Common myeloid progenitor, CD34-positive (primary cell): Measurements from ENCODE around the gene FBXO46.

Source experiments
- CTCF ChIA-PET: fragments of 350-600 bp; sonication (Branson Sonifier 250); formaldehyde crosslinking; loops from one replicate; lab custom pipeline; 2021; ENCODE audit warnings: antibody characterized with exemption; lab: Charles Lee
- POLR2A ChIA-PET: fragments of 350-600 bp; sonication (Branson Sonifier 250); formaldehyde crosslinking; loops from one replicate; lab custom pipeline; 2021; ENCODE audit warnings: antibody characterized with exemption; lab: Charles Lee
- DNase-seq, 3 donors: peaks; one replicate each; pipeline versions ENCODE4 v3.0.0 to v3.0.0-alpha.2; 2013
- H3K27ac ChIP-seq, 2 experiments: 1 replicate in 1 of 2; 2 replicates in 1 of 2; pipeline ENCODE4 v1.7.0; 2013; ENCODE audit warnings: inconsistent platforms in 2 of 2, low read length in 2 of 2, mild to moderate bottlenecking in 2 of 2, low read depth in 1 of 2, moderate library complexity in 1 of 2; ENCODE audit not compliant: severe bottlenecking in 2 of 2, insufficient read depth in 1 of 2, poor library complexity in 1 of 2
- H3K27me3 ChIP-seq, 5 experiments: replicated peaks in 2 of 5; 1 replicate in 3 of 5; 2 replicates in 2 of 5; pipeline versions ENCODE4 v1.6.1 to v1.7.0; 2013; ENCODE audit warnings: low read length in 4 of 5, mild to moderate bottlenecking in 2 of 5, moderate library complexity in 2 of 5, inconsistent platforms in 1 of 5; ENCODE audit not compliant: insufficient read depth in 5 of 5, control insufficient read depth in 4 of 5
- H3K36me3 ChIP-seq, 4 experiments: 1 replicate in 2 of 4; 2 replicates in 2 of 4; pipeline versions ENCODE4 v1.6.1 to v1.7.0; 2013; ENCODE audit warnings: low read length in 3 of 4, control low read depth in 1 of 4, mild to moderate bottlenecking in 1 of 4; ENCODE audit not compliant: control insufficient read depth in 4 of 4, insufficient read depth in 4 of 4
- H3K4me1 ChIP-seq, 4 experiments: 1 replicate in 3 of 4; 2 replicates in 1 of 4; pipeline versions ENCODE4 v1.6.1 to v1.7.1; 2013; ENCODE audit warnings: low read length in 3 of 4, mild to moderate bottlenecking in 3 of 4, control low read depth in 1 of 4, inconsistent platforms in 1 of 4, moderate library complexity in 1 of 4; ENCODE audit not compliant: control insufficient read depth in 4 of 4, insufficient read depth in 4 of 4; ENCODE audit errors: control extremely low read depth in 1 of 4
- H3K4me3 ChIP-seq, 7 experiments: 1 replicate in 4 of 7; 2 replicates in 3 of 7; pipeline versions ENCODE4 v1.5.1 to v1.7.0; 2013; ENCODE audit warnings: mild to moderate bottlenecking in 7 of 7, low read length in 6 of 7, moderate library complexity in 6 of 7, inconsistent platforms in 2 of 7, low read depth in 2 of 7, control low read depth in 1 of 7; ENCODE audit not compliant: insufficient read depth in 4 of 7, control insufficient read depth in 1 of 7; ENCODE audit errors: extremely low read depth in 1 of 7
- H3K9me3 ChIP-seq, 5 experiments: 1 replicate in 4 of 5; 2 replicates in 1 of 5; pipeline versions ENCODE4 v1.6.1 to v1.7.1; 2013; ENCODE audit warnings: low read length in 4 of 5, mild to moderate bottlenecking in 2 of 5, inconsistent platforms in 1 of 5, low read depth in 1 of 5, moderate library complexity in 1 of 5; ENCODE audit not compliant: control insufficient read depth in 4 of 5, insufficient read depth in 2 of 5; ENCODE audit errors: control extremely low read depth in 1 of 5
- WGBS: methylation state at CpG from one replicate; pipeline ENCODE4 v1.1.5; 2013; ENCODE audit not compliant: insufficient coverage; 5-methylcytosine and 5-hydroxymethylcytosine counted together

The FBXO46 gene

DNA sequence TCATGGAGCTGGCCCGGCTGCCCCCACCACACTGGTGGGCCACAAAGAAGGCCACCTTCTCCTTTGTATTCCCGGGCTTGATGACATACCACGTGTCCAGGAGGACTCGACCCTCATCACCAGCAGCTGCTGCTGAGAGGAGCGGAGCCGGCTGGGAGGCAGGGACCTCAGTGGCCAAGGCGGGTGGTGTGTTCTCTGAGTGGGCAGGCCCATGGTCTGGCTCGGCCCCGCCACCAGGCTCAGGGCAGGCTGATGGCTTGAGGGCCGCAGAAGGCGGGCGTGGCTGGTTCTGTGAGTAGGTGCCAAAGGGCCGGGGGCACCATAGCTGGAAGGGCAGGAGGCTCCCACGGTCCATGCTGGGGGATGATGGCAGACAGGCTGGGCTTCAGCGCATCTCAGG, 17.6 kb downstream of the FBXO46 start:
- WGBS: 96% methylated on average over 12 of the region's 15 CpGs
- Histone ChIP-seq H3K36me3 (peaks cover 5 to 36% (median 18%) of the 10 kb centered on the region in 4 experiments), H3K27ac (no peak overlapping the region), H3K27me3 (no peaks in the 10 kb centered on the region), H3K4me1 (peaks cover 1 to 17% (median 12%) of the 10 kb centered on the region in 4 experiments), H3K4me3 (no peak overlapping the region), H3K9me3 (no peaks in the 10 kb centered on the region)
- DNase-seq: no peak
- CTCF ChIA-PET: interaction anchor here (0.8 to 1.0 kb wide), 3 partner anchors 7 to 31 kb away, joined by 3 to 4 read pairs (median 3); no protein-coding TSS in a partner anchor
- POLR2A ChIA-PET: interaction anchor here (0.8 kb wide), 1 partner anchor 11 kb away, joined by 3 read pairs; no protein-coding TSS in a partner anchor

DNA sequence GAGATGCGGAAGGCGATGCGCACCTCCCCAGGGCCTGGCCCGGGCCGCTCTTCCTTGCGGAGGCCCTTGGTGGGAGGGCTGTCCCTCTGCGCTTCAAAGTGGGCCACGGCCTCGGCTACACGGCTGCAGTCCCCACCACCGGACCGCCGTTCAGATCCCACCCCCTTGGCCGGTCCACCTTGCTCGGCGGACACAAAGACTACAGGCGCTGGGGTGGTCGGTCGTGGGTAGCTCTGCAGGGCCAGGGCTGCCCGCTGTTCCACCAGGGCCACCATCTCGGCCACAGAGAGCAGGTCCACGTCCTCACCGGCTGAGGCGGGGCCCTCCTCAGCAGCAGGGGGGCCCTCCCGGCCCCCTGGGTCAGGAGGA, 18.0 kb downstream of the FBXO46 start:
- H3K27ac ChIP-seq: no peak overlapping the region
- CTCF ChIA-PET: interaction anchor here (0.9 kb wide), 1 partner anchor 31 kb away, joined by 3 read pairs; no protein-coding TSS in a partner anchor
- H3K4me1 ChIP-seq: peaks cover 0 to 12% (median 8%) of the 10 kb centered on the region in 4 experiments
- H3K4me3 ChIP-seq: no peak overlapping the region
- no peaks in the 10 kb centered on the region for H3K27me3 ChIP-seq
- no peak for DNase-seq
- peaks cover 5 to 36% (median 18%) of the 10 kb centered on the region in 4 experiments for H3K36me3 ChIP-seq
- H3K9me3 ChIP-seq: no peaks in the 10 kb centered on the region
- POLR2A ChIA-PET: no interaction called here
- WGBS: 96% methylated on average over 13 of the region's 25 CpGs

DNA sequence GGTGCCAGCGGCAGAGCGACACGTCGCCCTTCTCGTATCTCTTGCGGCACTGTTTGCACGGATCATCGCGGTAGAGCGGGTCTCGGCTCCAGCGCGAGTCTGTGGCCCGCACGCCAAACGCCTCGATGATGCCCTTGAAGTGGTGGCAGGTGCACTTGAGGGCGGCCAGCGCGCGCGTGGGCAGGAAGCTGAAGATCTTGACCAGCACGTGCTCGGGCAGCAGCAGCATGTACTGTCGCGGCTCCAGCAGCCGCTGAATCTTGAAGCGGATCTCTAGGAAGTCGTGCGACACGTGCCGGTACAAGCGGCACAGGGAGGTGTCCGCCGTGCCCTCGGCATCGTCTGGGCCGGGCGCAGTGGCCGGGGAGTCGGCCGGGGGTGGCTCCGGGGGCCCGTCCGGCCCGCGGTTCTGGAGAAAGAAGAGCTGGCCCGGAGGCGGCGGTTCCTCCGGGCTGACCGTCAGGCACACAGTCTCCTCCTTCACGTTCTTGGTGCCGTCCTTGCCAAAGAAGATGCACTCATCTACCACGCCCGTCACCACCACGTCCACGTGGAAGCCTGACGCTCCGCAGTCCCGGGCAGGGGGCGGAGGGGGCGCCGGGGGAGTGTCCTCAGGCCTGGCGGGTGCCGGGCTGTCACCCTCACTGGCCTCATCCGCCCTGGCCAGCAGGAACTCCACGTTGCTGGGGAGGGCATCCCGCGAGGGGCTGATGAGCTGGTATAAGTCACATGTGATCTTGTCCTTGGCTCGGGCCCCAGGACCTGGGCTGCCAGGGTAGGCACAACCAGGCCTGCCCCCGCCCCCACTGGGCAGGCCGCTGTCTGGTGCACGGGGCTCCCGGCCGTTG, 18.6 kb downstream of the FBXO46 start:
- WGBS: 95% methylated on average over 72 of the region's 76 CpGs
- H3K4me3 ChIP-seq: no peak overlapping the region
- no peak for DNase-seq
- peaks cover 0 to 12% (median 8%) of the 10 kb centered on the region in 4 experiments for H3K4me1 ChIP-seq
- H3K36me3 ChIP-seq: peaks cover 5 to 36% (median 18%) of the 10 kb centered on the region in 4 experiments
- no peaks in the 10 kb centered on the region for H3K9me3 ChIP-seq
- ChIA-PET POLR2A (no interaction called here), CTCF (no interaction called here)
- H3K27me3 ChIP-seq: no peaks in the 10 kb centered on the region
- H3K27ac ChIP-seq: no peak overlapping the region

DNA sequence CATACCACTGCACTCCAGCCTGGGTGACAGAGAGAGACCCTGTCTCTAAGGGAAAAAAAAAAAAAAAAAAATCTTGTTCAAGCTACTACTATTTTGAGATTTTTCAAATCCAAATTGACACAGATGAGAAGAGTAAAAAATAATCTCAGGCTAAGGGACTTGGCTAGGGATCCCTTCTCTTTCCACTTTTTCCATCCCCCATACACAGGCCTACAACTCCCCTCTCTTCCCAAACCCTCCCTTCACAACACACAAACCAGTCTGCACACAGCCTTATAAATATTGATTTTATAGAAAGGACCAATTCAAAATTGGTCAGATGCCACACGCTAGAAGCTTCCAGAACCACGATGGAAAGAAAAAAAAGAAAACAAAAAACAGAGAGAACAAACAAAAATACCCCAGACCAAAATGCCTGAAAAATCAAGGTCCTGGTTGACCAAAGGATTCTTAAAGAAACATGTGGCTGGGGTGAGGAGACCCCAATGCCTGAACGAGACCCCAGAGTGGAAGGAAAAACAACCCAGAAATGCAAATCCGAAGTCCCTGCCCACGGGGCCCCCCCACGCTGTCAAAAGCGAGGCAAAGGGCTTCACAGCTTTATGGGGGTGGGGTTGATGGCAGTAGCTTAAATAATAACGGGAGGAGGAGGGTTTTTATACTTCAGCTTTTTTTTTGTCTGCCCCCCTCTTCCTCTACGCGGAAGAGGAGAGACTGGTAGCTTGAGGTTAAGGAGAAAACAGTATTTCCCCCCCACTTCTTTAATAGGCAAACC, 20.2 kb downstream of the FBXO46 start:
- Histone ChIP-seq H3K27ac (no peak overlapping the region), H3K4me1 (no peaks in the 10 kb centered on the region), H3K36me3 (peaks cover 5 to 36% (median 18%) of the 10 kb centered on the region in 4 experiments), H3K27me3 (no peaks in the 10 kb centered on the region), H3K9me3 (no peaks in the 10 kb centered on the region), H3K4me3 (no peak overlapping the region)
- 89% methylated on average over 5 of the region's 10 CpGs for WGBS
- CTCF ChIA-PET: interaction anchor here (1.1 to 1.6 kb wide), 3 partner anchors 12 to 18 kb away, joined by 3 read pairs; partner anchors contain the start of gene QPCTL
- POLR2A ChIA-PET: no interaction called here
- no peak for DNase-seq

DNA sequence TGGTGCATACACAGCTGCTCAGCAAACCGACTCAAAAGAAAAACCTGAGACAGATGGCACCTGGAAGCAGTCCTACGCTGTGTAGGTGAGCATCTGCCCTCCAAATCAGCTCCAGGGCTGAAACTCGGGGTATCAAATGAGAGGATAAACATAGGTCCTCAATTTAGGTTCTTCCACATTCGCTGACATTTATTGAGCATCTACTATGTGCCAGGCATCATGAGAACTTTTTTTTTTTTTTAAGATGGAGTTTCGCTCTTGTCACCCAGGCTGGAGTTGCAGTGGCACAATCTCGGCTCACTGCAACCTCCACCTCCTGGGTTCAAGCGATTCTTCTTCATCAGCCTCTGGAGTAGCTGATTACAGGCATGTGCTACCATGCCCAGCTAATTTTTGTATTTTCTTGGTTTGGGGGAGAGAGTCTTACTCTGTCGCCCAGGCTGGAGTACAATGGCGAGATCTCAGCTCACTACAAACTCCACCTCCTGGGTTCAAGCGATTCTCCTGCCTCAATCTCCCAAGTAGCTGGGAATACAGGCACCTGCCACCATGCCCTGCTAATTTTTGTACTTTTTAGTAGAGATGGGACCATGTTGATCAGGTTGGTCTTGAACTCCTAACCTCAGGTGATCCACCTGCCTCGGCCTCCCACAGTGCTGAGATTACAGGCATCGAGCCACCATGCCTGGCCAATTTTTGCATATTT, 24.8 kb downstream of the FBXO46 start:
- H3K4me3 ChIP-seq: no peak overlapping the region

DNA sequence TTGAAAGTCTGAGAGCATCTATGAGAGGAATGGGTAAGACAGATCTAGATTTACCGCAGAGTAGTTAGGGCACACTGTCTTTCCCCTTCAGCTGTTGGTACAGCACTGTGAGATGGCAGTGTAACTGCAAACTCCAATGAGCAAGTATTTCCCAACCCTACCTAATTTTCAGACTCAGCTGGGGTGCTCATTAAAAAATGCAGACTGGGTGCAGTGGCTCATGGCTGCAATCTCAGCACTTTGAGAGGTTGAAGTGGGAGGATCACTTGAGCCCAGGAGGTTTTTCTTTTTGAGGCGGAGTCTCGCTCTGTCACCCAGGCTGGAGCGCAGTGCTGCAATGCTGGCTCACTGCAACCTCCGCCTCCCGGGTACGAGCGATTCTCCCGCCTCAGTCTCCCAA, 25.6 kb downstream of the FBXO46 start:
- no peaks in the 10 kb centered on the region for H3K9me3 ChIP-seq
- H3K27ac ChIP-seq: no peak overlapping the region
- 89% methylated on average over 9 of the region's 9 CpGs for WGBS
- H3K4me3 ChIP-seq: no peak overlapping the region
- DNase-seq: no peak
- H3K36me3 ChIP-seq: peaks cover 8 to 26% (median 16%) of the 10 kb centered on the region in 4 experiments
- POLR2A ChIA-PET: interaction anchor here (0.6 kb wide), 1 partner anchor 38 kb away, joined by 3 read pairs; no protein-coding TSS in a partner anchor
- CTCF ChIA-PET: interaction anchor here (3.1 kb wide), 1 partner anchor 11 kb away, joined by 29 read pairs; the partner anchor contains the start of genes QPCTL and SNRPD2
- H3K4me1 ChIP-seq: peaks cover 0 to 5% (median 1%) of the 10 kb centered on the region in 4 experiments
- H3K27me3 ChIP-seq: no peaks in the 10 kb centered on the region

More for the DNA sequence above, 24.8 kb downstream of the FBXO46 start:
- Histone ChIP-seq H3K27me3 (no peaks in the 10 kb centered on the region), H3K9me3 (no peaks in the 10 kb centered on the region), H3K36me3 (peaks cover 8 to 30% (median 18%) of the 10 kb centered on the region in 4 experiments), H3K27ac (no peak overlapping the region), H3K4me1 (peaks cover 0 to 5% (median 1%) of the 10 kb centered on the region in 4 experiments)
- CTCF ChIA-PET: interaction anchor here (0.9 to 3.1 kb wide), 2 partner anchors 8 to 12 kb away, joined by 3 to 29 read pairs; partner anchors contain the start of genes QPCTL and SNRPD2
- POLR2A ChIA-PET: interaction anchor here (0.6 kb wide), 1 partner anchor 37 kb away, joined by 3 read pairs; no protein-coding TSS in a partner anchor
- WGBS: 94% methylated on average over 9 of the region's 12 CpGs
- DNase-seq: no peak
